Midbrain (tissue), 1 donor: ENCODE measurements around the gene SPIN3.
"Not testable (repeated sequence)": the region's sequence is repeated elsewhere in the genome, so short reads cannot be mapped to it uniquely, and the experiment has no call there.

Experiments
- DNase-seq: peaks from one replicate; lab custom pipeline; 2025; lab: John Stamatoyannopoulos, UW

Gene SPIN3

GRCh38 chrX:56995271-56995994 lies at the start of gene SPIN3:
TSS of gene SPIN3 (minus strand) at chrX:56995541. CDS start at chrX:56994947, 594 bp downstream.
- peak; percentile 56 for DNase-seq

- no peak for DNase-seq
Observed at GRCh38 chrX:57044245-57044644, 48.9 kb upstream of the SPIN3 start.

GRCh38 chrX:57037265-57037664 lies 41.9 kb upstream of the SPIN3 start:
- DNase-seq = not testable (repeated sequence)

- DNase-seq = peak; percentile 40
Observed at GRCh38 chrX:56994375-56995270, 718 bp downstream of the SPIN3 start.

- DNase-seq = no peak
Observed at GRCh38 chrX:56987741-56988140, 7.6 kb downstream of the SPIN3 start.

GRCh38 chrX:56986138-56986537 lies 9.2 kb downstream of the SPIN3 start:
- DNase-seq = no peak

- DNase-seq = peak; percentile 10
Observed at GRCh38 chrX:56978172-56978571, 17.2 kb downstream of the SPIN3 start.

GRCh38 chrX:56975611-56976010 lies 19.7 kb downstream of the SPIN3 start:
- no peak for DNase-seq

GRCh38 chrX:56974408-56974807 lies 20.9 kb downstream of the SPIN3 start:
- no peak for DNase-seq

GRCh38 chrX:56969559-56969958 lies 25.8 kb downstream of the SPIN3 start:
- no peak for DNase-seq

- no peak for DNase-seq
Observed at GRCh38 chrX:56968980-56969379, 26.4 kb downstream of the SPIN3 start.

GRCh38 chrX:56963377-56963776 lies 32.0 kb downstream of the SPIN3 start:
- DNase-seq = no peak

- no peak for DNase-seq
Observed at GRCh38 chrX:56947699-56948098, 47.6 kb downstream of the SPIN3 start.

GRCh38 chrX:56946201-56946600 lies 49.1 kb downstream of the SPIN3 start:
- DNase-seq = not testable (repeated sequence)

- not testable (repeated sequence) for DNase-seq
Observed at GRCh38 chrX:56945226-56945625, 50.1 kb downstream of the SPIN3 start.

- no peak for DNase-seq
Observed at GRCh38 chrX:56943264-56943663, 52.1 kb downstream of the SPIN3 start.
